Measurements from ENCODE around the gene MYBBP1A.

The MYBBP1A gene

DNA sequence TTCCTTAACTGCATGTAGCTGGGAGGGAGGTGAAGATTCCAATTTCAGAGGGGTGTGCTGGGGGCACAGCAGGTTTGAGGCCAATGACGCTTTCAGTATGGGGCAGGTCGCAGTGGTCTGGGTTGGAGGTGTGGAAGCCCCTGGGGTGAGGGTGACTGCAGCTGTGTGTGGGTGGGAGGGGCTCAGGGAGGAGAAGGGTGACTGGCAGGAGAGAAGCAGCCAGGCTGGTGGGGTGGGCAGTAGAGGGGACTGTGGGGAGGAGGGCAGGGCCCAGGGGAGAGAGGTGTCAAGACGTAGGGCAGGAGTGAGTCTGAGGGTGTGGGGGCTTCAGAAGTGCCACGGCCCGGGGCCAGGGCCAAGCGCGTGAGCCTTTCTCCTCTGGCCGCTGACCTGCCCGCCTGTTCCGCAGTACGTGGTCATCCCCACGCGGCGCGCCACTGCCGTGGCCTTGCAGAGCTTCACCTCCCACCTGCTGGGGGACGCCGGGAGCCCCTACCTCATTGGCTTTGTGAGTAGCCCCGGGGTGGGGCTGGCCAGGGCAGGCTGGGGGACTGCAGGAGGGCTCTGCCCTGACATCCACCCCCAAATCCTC is 19.4 kb downstream of the MYBBP1A start:
- DNase-seq (ENCODE audit: low spot score) = no peak

DNA sequence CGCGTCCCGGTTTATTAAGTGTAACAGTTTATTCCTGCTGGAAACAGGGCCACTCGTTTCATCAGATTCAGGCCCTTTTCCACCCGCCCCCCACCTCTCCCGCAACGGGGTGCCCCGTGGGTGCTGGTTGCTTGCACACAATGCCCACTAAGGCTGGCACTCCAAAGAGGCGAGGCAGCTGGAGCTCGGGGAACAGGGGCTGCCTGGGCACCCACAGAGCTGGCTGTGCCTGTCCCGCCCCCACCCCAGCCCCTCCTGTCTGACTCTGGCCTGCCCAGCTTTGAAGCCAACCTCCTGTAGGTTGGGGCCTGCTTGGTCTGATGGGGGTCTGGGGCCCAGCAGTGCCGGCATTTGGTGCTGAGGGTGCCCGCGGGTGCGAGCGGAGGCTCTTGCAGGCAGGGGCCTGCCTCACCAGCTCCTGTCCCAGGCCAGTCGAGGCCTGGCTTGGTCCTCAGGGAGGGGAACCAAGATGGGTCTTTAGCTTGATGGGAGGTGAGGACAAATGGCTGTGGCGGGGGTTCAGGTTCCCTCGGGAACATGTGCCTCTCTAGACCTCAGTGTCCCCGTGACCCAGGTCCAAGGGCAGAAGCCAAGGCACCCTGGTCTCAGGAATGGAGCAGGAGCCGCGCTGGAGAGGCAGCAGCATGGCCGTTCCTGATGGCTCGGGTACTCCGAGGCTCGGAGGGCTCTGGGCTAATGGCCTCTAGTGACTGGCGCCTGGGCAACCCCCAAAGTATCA is 20.1 kb downstream of the MYBBP1A start:
- DNase-seq (ENCODE audit: low spot score) = no peak

DNA sequence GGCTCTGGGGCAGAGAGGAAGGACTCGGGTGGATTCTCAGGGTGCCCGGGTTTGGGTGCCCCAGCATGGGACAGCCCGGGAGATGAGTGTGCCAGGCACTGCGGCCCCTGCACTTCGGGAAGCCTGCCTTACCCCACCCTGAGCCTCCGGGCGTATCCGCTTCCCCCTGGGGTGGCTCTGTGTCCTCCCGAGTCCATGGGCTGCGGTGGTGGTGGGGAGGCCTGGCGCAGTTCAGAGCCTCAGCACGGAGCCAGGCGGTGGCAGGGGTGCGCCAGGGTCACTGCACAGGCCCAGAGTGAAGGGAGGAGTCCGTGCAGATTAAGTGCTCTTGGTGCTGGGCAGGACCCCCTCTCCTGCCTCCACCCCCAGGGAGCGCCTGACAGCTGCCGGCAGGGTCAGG is 20.7 kb downstream of the MYBBP1A start:
- DNase-seq (ENCODE audit: low spot score) = no peak

DNA sequence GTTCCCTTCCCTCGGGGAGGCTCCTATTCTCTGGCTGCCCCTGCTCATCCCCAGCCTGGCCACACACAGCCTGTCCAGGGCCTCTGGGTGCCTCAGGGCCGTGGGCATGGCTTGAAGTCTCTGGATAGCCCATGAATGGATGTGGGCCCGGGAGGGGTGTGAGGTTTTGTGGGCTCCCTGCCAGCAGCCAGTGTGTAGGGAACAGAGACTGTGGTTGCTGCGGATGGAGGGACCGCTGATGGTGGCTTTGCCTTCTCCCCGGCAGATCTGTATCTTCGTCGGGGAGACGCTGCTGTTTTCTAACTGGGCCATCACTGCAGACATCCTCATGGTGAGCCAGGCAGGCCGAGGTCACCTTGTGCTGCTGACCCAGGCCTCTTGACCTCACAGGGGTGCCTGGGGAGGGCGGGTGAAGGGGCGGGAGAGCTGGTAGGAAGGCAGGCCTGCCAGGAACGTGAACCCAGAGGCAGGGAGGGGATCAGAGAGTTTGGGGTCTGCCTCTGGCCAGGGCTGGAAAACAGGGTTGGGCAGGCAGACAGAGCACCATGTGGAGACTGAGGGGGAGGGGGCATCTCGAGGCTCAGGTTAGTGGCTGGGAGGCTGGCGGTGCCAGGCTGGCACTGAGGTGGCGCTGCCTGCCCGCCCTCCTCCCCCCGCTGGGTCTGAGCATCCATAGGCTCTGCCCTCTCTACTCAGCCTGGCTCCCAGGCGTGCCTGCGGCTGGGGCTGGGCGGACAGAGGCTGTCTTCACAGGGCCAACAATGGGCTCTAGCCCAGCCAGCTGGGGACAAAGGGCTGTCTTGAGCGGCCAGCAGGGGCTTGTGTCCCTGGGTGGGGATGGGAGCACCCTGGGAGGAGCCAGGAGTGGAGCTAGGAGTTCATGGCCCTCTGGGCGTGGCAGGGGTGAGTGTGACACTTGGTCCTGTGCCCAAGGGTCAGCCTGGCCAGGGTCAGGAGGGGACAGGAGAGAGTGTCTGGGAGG is 21.4 kb downstream of the MYBBP1A start:
- DNase-seq (ENCODE audit: low spot score) = peak; percentile 51

DNA sequence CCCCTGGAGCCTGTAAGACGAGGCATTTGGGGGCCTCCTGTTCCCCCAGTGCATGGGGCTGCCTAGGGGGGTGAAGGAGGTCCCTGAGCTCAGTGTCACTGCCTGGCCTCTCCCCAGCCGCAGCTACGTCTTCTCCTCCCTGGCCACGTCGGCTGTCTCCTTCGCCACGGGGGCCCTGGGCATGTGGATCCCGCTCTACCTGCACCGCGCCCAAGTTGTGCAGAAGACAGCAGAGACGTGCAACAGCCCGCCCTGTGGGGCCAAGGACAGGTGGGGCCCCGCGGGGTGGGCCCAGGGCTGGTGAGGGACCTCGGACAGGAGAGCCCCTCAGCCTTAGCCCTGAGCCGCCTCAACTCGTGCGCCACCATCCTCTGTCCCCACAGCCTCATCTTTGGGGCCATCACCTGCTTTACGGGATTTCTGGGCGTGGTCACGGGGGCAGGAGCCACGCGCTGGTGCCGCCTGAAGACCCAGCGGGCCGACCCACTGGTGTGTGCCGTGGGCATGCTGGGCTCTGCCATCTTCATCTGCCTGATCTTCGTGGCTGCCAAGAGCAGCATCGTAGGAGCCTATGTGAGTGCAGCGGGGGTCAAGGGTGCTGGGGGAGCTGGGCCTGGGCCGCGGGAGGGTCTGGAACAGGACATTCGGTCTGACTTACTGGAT is 22.2 kb downstream of the MYBBP1A start:
- no peak for DNase-seq (ENCODE audit: low spot score)

DNA sequence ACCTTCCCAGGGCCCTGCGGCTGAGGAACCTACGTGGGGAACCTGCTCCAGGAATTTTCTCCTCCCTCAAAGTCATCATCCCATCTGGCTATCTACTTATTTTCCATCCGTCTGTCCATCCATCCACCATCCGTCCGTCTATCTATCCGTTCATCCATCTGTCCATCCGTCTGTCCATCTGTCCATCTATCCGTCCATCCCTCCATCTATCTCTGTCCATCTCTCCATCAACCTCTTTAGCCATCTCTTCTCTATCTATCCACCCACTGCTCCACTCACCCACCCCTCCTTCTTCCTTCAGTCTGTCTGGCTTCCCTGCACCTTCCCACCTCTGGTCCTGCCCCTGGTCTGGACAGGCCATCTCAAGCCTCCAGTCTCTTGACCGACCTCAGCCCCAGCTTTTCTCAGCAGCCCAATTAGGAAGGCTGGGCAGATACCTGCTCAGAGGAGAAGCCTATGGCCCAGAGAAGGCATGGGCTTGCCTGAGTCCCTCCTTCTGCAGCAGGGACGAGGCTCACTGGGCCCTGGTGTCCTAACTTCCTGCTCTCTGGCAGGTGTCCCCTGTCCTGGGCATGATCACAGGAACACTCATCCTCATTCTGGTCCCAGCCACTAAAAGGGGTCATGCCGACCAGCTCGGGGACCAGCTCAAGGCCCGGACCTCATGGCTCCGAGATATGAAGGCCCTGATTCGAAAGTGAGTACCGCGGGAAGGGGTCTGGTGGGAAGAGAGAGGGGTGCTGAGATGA is 23.0 kb downstream of the MYBBP1A start:
- DNase-seq (ENCODE audit: low spot score) = no peak

DNA sequence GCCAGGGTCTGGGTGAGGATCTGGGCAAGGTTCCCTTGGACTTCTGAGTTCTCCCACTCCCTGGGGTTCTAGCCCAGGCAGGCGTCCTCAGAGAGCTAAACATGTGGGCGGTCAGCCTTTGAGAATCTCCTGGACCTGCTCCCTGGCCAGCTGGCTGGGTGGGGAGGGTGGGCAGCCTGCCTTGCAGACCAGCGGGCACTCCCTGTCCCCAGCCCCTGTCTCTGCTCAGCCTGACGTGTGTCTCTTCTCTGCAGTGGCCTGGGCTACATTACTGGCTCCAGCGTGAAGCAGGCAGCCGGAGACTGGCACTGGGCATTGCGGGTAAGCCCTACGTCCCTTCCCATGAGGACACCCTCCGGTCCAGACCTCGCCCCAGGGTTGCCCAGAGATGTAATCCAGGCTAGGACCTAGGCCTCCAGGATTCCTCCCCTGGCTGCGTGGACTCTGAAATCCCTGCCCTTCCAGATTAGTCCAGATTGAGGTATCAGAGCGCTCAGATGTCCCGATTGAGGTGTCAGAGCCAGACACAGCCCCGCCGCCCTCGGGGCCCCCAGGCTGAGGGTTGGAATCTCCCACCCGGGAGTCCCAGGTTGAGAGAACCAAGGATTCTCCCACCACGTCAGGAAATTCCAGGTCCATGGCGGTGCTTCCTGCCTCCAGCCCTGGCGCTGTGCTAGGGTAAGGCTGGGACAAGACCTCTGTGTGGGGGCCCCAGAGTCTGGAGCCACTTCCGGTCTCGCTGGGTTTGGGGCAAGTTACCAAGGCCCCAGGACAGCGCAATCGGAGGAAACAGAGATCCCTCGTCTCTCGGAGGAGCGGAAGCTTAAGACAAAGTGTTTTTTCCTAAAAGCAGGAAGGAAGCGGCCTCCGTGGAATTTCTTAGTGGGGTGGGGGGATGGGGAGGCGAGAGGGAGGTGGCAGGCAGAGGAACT is 24.1 kb downstream of the MYBBP1A start:
- no peak for DNase-seq (ENCODE audit: low spot score)

DNA sequence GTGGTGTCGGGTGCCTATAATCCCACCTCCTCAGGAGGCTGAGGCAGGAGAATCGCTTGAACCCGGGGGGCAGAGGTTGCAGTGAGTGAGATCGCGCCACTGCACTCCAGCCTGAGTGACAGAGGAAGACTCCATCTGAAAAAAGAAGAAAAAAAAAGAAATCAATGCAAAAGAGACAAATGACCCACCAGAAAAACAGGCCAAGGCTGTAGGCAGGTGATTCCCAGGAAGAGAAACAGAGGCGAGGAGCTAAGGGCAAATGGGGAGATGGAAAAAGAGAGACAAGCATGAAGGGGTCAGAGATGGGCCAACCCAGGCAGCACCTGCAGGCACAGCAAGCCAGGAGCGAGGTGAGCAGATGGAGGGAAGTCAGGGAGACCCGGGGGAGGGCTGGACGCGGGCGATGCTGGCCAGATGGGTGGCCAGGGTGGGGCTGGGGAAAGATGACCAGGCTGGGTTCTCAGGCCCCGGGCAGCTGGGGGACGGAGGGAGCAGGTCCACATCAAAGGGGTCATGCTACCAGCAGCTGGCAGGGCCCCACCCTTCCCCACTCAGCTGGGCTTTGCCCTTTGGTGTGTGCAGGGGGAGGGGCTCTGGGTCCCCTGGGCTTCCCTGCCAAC is 25.5 kb downstream of the MYBBP1A start:
- no peak for DNase-seq (ENCODE audit: low spot score)

DNA sequence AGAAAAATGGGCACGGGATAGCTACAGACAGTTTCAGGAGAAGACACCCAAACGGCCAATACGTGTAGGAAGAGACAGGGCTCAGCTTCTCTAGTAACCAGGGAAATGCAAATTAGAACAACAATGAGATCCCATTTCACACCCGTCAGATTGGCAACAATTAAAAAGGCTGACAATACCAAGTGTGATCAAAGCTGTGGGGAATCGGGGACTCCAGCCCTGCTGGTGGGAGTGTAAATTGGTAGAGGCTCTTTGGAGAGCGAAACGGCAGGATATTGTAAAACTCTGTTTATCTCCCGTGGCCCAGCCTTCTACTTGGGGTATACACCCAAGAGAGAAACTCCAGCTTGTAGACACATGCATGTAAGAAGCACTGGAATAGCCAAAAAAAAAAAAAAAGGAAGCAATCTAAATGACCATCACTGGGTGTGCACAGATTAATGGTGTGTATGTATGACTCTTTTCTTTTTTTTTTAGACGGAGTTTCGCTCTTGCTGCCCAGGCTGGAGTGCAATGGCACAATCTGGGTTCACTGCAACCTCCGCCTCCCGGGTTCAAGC is 27.5 kb downstream of the MYBBP1A start:
- no peak for DNase-seq (ENCODE audit: low spot score)

DNA sequence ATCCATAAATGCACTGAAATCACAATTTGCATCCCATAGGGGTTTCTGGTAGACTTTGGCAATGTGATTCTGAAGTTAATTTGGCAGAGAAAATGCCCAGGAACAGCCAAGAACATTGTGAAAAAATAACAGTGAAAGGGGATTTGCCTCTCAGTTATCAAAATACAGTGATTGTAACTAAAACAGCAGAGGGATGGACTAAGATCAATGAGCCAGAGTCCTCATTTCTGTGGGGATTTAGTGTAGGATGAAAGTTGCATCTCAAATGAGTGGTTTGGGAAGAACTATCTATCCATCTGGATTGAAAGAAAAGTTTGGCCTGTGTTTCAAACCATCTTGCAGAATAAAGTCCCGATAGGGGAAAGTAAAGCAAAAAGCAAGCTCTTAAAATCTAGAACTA is 28.1 kb downstream of the MYBBP1A start:
- no peak for DNase-seq (ENCODE audit: low spot score)

DNA sequence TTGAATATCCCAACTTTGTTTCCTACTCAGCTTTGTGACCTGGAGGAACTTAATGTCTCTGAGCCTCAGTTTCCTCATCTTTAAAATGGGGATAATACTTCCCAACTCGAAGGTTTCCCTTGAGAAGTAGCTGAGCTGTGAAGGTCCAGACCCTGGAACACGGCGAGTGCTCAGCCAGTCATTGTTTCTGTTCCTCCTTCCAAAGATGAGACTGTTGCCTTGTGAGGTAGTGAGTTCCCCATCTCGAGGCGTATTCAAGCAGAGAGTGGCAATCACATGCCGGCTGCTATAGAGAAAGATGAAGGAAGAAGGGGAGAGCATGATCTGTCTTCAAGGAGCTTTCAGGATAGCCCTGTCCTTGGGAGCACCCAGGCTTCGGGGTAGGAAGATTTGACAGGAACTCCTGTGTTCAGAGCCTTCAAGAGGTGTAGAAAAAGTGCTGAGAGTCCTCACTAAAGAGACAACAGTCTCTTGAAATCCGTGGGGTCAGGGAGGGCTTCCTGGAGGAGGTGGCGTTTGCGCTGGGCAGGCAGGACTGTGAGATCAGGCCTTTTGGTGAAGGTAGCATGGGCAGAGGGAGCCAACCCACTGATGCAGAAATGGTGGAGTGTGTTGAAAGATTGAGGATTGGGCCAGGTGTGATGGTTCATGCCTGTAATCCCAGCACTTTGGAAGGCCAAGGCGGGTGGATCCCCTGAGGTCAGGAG is 29.3 kb downstream of the MYBBP1A start:
- no peak for DNase-seq (ENCODE audit: low spot score)

DNA sequence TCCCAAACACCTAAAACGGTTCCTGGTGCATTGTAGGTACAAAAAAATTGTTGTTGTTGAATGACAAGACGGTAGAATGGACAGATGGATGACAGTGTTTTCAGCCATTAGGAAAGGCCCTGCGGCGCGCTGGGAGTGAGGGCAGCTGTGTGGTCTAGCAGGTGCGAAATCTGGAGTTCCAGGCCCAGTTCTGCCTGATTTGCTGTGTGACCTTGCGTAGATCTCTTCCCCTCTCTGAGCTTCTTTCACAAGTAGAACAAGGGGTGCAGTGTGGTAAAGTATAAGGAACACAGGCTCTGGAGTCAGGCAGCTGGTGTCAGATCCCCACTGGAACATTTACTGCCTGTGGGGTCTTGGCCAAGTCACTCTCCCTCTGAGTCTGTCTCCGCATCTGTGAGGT is 31.2 kb downstream of the MYBBP1A start:
- no peak for DNase-seq (ENCODE audit: low spot score)

DNA sequence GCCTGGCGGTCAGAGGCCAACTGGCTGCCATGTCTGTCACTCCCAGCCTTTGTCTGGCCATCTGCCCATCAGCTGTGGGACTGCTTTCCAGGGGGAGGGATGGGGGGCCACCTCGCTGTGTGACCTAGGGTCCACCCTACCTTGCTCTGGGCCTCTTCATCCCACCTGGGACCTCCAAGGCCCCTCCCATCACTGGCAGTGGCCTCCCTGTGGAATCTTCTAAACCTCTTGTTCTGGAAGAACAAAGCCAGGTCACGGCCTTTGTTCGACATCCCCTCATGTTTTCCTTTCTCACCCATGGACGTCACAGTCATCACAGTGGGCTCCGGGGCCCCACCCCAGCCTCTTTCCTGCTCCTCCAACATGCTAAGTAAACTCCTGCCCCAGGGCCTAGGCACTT is 32.5 kb downstream of the MYBBP1A start:
- DNase-seq (ENCODE audit: low spot score) = no peak

DNA sequence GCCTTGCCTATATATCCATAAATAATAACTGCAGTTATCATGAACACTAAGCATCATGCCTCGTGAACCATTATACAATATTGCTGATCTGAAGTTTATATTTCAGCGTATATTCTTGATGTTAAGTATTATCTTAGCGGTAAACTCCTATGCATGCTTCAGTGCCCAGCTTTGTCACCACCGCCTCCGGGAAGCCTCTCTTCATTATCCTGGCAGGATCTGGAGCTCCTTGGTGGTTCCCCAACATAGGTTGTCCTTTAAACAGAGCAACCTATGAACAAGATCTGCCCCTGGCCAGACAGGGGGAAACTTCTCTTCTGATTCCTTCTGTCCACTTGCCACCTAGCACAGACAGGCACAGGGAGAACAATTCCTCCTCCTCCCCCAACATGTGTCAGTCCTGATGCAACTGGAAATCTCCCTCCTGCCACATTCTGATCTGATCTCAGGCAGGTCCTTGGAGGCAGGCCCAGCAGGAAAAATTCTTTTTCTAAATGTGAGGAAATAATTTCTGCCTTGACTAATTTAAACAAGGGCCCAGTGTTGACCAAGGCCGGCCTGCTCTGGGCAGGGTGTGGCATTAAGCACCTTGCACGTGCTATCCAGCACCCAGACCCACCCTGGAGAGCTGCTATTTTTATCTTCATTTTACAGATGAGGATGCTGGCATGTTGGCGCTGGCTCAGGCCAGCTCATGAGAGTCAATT is 34.1 kb downstream of the MYBBP1A start:
- no peak for DNase-seq (ENCODE audit: low spot score)

DNA sequence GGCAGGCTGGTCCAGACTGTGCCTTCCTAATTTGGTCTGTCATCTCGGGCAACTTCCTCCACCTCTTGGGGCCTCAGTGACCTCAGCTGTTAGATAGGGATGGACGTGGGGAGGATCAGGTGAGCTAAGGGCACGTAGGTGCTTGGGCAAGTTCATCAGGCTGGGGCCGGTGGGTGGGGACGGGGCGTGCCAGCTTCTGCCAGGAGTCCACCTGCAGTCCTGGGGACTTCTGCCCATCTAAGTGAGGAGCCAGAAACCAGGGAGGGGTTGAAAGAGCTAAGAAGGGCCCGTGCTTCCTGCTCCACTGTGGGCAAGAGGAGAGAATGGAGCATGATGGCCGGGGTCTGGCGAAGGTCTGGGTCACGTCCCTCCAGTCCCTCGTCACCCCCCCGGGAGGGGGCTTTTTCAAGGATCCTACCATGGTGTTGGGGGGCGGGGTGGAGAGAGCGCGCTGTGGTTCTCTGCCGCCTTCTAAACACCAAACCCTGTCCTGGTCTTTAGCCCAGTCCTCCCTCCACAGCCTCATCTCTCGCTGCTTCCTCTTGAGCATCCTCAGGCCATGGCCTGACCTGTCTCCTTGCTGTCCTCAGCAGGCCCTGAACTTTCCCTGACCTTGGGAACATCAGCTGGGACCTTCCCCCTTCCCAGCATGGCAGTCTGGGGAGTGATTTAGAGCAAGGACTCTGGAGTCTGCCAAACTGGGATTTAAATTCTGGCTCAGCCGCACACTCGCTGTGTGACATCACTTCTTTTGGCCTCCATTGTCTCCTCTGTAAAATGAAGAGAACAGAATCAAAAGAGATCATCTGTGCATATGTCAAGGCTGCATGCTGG is 34.9 kb downstream of the MYBBP1A start:
- DNase-seq (ENCODE audit: low spot score) = no peak

DNA sequence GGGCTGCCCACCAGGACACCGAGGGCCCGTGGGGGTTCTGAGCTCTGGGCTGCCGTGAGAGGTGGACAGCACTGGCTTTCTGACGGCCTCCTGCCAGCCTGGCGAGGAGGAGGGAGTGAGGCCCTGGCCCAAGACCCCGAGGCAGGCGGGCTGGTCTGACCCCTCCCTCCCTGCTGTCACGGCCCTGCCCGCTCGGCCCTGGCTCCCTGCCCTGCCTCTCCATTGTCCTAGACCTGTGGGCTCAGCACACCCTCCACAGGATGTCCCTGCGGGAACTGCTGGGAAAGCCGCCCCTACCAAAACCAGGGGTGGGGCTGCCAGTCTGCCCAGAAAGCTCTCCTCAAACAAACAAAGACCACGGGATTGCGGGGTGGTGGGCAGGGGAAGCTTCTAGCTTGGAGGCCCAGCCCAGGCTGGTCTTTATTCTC is 35.8 kb downstream of the MYBBP1A start:
- DNase-seq (ENCODE audit: low spot score) = no peak

DNA sequence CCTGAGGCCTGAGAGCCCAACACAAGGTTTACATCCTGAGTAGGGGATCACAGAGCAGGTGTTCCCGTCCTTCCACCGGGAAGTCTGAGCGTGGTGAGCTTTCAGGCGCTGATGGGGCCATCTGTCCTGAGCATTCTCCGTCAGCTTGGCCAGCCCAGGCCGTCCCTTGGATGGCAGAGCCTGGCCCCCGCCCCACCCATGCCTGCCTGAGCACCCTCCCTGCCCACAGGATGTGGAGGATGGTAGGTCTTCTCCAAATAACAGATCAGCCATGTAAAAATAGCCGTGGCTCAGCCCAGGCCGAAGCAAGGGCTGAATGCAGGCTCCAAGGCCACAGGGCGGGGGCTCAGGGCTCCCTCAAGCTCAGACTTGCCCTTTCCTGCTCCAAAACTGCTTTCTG is 36.3 kb downstream of the MYBBP1A start:
- no peak for DNase-seq (ENCODE audit: low spot score)
